GM19025 (cell line): ENCODE data around the gene MARCHF3.
"Not testable (repeated sequence)": the region's sequence is repeated elsewhere in the genome, so short reads cannot be mapped to it uniquely, and the experiment has no call there.

ENCODE experiments used
- ATAC-seq: cut with Tn5 transposase; IDR thresholded peaks from one replicate; pipeline ENCODE4 v1.9.1; 2021; ENCODE audit warnings: mild to moderate bottlenecking, low read depth, moderate library complexity; ENCODE audit not compliant: unreplicated experiment

MARCHF3 gene

DNA sequence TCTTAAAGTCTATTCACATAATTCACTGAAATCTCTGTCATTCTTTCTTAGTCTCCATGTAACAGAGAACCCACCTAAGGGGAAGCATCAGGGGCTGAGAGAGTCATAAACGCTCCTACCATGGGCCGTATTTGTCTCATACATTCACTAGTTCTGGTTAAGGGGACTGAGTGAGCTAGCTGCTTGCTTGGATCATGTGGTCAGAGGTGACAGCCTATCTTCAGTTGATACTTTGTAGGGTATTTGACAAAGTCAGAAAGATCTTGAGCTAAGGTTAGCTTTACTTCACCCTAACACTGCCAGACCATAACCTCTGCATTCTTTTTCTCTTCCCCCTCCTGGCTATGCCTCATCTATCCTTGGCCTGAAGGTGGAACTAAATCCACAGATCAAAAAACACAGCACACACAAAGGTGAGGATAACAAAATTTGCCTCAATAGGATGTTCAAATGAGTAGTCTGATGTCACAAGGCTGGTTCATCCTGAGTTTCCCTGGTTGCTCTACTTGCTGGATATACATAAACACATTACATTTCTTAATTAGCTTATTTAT lies 66.5 kb downstream of the MARCHF3 start:
- ATAC-seq: no peak

DNA sequence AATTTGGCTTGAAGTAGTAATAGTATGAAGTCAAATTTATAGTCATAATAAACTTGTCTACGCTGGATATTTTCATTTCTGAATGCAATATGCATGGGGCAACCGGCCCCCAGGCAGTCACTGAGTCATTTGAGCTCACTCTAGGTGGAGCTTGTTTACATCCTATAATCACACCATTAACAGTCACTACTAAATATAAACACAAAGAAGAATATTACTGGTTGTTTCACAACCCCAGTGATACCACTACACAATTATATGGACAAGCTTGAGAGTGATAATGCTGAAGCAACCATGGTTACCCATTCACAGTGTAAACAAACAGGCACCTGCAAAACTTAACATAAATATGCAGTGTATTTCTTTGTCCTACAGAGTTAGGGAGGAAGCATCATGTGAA lies 68.7 kb downstream of the MARCHF3 start:
- no peak for ATAC-seq

DNA sequence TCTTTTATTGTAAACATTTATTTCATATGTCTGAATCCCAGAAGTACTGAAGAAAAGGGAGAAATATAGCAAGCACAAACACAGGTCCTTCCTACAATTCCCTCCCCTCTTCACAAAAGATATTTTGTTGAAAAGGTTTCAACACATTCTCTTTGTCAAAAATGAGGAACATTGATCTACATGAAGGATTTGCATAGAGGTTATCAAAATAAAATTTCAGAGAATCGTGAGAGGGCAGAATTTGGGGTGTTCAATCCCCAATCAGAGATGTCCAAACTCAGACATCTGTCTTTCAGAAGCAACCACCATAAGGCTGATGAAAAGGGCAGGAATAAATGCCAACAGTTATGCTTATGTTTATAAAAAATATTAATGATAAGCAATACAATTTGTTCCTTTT lies 69.2 kb downstream of the MARCHF3 start:
- ATAC-seq: no peak

DNA sequence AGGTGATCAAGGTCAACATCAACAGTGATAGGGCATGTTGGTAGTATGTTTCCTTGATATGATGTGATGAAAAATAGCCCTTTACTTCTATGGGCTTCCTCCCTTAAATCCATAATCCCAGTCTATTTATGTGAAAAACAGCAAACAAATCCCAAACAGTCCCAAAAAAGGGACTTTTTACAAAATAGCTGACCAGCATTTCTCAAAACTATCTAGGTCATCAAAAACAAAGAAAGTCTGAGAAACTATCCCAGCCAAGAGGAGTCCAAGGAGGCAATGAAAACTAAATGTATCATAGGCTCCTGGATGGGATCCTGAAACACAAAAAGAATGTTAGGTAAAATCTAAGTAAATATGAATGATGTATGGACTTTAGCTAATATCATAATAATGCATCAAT lies 71.2 kb downstream of the MARCHF3 start:
- no peak for ATAC-seq

DNA sequence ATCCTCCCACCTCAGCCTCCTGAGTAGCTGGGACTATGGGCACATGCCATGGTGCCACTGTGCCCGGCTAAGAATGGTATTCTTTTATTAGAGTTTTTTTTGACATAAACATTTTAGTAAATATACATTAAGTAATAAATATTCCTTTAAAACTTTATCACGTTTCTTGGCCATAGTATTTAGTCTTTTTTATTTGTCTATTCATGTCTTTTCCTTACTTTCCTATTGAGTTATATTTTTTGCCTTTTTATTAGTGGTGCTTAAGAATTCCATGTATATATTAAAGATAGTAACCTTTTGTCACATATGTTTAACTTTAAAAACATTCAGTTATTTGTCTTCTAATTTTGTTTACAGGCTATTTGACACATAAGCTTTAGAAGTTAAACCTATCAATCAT lies 73.4 kb downstream of the MARCHF3 start:
- no peak for ATAC-seq

DNA sequence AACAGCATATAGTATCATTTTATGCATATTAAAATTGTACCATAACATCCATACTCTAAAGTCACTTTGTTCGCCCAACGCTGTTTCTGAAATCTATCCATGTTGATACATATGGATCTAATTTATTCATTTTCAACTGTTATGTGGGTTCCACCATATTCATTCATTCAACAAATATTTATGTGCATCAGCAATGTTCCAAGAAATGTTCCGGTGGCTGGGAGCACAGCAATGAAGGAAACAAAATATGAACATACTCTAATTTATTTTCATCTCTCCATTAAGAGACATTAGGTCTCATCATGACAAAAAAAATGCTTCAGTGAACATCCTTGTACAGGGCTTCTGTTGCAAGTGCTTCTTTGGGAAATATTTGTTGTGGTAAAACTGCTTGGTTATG lies 75.4 kb downstream of the MARCHF3 start:
- ATAC-seq: no peak

DNA sequence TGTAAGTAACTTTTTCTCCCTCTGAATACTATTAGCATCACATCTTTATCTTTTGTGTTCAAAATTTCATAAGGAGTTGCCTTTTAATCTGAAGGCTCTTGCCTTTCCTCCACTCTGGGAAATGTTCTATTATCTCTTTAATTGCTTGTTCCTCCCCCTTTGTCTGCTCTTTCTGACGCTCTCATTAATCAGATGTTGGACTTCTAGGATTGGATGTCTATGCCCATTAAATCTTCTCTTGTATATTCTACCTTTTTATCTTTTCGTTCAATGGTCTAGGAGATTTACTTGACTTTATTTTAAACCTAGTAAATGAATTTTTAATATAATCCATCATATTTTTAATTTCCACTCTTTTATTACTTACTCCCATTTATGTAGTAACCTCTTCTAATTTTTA lies 76.7 kb downstream of the MARCHF3 start:
- ATAC-seq: no peak

DNA sequence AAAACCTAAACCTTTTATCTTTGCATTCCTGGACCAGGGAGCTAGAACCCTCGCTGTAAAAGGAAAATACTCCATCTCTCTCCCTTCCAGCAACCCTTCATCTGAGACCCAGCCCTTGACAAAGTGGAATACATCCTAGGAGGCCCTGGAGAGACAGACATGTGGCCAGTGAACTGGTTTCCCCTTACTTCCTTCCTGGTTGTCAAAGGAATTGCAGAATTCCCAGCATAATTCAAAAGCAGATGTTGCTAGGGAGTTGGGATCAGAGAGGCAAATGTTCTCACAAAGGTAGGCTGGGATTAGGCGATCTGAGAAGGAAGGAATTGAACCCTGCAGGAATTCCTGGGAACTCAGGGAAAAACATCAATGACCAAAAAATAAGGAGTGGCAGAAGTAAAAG lies 80.9 kb downstream of the MARCHF3 start:
- ATAC-seq: no peak

DNA sequence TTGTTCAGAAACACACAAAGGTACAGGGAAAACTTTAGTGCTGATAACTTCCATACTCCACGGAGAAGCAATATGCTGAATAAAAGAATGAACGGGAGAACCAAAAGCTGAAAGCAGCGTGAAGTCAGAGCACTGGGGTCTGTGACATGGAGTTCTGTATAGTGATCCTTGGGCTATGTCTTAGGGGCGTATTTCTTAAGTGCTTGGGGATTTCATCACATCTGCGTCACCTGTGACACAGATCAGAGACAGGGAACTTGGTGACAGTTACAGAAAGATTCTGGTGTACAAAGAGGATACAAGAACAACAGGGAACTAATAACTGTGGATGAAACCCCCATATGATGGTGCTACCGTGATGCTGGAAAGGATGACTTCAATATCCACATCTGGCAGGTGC lies 81.9 kb downstream of the MARCHF3 start:
- ATAC-seq: no peak

DNA sequence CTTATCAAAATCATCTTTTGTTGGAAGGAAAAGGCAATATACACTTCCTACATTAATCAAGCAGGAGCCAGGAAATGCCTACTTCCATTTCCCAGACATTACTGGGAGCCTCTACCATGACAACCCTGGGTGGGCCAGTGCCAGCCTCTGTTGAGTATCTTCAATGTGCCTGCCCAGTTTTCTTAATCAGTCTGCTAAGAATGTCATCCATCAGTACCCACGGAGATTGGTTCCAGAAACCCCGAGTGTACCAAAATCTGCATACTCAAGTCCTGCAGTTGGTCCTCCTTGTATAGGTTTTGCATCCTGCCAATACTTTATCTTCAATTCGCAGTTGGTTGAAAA lies 82.4 kb downstream of the MARCHF3 start:
- ATAC-seq: no peak

DNA sequence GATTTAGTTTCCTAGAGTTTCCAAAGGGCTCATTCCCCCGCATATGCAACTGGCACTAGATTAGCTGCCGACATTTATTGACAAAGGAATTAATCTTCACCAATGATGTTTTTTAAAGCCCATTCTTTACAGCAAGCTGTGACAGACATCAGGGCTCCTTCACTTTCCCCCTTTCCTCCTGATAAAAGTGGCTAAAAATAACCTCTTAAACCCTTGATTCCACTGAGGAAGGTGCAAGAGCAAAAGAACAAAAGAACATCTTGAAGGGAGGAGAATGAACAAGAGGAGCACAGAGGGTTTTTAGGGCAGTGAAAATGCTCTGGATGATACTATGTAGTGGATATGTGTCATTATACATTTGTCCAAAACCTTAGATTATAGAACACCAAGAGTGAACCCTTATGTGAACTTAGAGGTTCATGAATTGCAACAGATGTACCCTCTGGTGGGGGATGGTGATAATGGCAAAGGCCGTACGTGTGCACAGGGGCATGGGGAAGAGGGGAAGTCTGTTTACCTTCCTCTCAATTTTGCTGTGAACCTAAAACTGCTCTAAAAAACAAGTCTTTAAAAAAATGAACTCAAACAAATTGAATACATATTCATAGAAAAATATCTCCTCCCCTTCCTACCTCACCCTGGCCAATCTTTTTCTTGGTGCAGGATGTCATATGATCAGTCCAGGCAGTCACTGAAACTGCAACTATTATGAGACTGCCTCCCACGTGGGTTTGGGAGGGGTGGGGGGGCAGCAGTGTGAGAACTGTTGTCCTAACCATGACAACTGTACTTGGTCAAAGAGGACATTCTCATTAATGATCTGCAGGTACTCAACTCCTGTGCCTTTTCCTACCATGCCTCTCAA lies 83.0 kb downstream of the MARCHF3 start:
- peak; percentile 80 for ATAC-seq

DNA sequence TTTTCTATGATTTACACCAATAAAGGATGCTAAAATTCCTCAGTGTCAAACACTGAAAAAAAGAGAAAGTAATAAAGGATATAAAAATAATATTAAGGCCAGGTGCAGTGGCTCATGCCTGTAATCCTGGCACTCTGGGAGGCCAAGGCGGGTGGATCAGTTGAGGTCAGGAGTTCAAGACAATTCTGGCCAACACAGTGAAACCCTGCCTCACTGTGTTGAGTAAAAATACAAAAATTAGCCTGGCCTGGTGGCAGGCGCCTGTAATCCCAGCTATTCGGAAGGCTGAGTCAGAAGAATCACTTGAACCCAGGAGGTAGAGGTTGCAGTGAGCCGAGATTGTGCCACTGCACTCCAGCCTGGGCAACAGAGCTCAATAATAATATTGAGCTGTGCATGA lies 87.5 kb downstream of the MARCHF3 start:
- not testable (repeated sequence) for ATAC-seq

DNA sequence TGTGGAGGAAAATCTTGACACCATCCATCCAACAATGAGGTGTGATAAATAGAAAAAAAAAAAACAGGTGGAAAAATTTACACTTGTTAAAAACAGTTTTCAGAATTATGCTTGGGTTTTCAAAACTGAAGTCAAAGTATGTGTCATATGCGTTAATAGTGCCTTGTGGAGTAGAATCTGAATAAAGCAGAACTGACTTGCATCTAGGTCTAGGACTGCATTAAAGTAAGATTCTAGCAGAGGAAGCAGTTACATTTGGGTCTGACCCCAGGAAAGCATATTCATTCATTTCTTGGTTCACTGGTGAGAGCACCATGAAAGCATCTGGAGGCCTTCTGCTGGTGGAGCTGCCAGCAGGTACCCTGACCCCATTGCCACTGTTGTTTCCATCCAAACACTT lies 89.0 kb downstream of the MARCHF3 start:
- ATAC-seq: no peak

DNA sequence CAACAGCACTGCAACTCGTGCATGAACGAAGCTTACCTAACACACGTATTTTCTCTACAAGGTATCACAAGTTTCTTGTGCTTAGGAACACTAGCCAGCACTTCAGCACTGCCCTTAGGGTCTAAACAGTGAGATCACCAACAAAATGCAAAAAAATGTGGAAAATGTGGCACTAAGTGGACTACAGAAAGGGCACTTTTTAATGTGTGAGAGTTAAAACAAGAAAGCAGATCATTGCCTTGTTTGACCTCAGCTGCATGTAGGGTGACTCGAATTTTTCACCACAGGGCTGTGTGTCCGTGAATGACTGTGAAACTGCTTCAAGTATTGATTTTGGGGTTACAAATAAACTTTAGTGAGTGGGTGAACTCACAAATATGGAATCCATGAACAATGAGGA lies 90.5 kb downstream of the MARCHF3 start:
- no peak for ATAC-seq

DNA sequence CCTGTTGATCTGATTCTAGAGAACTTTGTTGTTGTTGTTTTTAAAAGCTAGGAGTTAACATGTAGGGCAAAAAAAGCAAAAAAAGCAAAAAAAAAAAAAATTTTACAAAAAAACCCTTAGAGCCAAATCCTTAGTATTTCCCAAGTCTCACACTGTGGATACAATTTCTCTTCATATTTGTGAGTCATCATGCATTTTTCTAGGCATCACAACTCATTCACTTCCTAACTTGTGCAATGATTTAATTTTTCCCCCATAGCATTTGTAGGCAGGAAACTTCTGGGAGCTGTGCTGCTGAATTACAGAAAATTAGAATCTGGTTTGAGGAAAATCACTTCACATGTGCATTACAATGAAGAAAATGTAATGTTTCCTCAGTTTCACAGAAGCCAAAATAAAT lies 91.9 kb downstream of the MARCHF3 start:
- no peak for ATAC-seq

DNA sequence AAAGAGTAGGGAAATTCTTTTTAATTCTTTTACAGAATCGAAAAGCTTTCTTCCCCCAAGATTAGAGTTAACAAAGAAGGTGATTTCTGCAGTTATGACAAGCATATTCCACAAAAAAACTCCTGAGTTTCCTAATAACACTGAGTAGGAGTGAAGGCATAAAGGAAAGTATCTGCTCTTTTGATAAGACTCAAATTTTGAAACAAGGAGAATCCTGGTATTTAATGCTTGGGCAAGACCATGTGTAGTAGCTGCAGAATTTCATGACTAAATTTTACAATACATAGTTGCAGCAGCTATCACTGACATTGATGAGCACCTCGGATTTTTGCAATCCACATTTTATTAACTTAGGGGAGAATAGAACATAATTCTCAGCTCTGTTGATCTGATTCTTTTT lies 92.6 kb downstream of the MARCHF3 start:
- no peak for ATAC-seq

DNA sequence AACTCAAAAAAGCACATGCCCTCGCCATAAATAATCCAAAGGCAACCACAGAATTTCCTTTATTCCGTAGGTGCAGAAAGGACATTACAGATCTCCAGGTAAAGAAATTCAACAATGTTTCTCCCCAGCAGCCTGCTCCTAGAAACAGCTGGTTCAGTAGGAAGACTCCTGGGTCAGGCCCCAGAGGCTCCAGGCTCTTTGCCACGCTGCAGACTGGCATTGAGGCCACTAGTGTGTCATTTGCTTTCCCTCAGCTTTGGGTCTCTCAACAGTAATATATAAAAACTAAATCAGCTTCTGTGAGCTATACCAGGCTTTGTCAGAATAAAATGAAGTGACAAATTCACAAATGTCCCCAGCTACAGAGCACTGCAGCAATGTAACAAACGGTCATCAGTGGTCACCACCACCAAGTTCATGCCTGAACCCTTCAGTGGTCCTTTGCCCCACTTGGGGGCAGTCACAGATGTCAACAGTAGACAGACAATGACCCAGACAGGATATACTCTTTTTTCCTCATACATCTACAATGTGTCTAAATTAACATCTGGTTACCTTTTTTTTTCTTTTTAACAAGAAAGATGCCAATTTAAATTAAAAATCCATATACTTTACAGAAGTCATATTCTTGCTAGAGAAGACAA lies 93.5 kb downstream of the MARCHF3 start:
- no peak for ATAC-seq

DNA sequence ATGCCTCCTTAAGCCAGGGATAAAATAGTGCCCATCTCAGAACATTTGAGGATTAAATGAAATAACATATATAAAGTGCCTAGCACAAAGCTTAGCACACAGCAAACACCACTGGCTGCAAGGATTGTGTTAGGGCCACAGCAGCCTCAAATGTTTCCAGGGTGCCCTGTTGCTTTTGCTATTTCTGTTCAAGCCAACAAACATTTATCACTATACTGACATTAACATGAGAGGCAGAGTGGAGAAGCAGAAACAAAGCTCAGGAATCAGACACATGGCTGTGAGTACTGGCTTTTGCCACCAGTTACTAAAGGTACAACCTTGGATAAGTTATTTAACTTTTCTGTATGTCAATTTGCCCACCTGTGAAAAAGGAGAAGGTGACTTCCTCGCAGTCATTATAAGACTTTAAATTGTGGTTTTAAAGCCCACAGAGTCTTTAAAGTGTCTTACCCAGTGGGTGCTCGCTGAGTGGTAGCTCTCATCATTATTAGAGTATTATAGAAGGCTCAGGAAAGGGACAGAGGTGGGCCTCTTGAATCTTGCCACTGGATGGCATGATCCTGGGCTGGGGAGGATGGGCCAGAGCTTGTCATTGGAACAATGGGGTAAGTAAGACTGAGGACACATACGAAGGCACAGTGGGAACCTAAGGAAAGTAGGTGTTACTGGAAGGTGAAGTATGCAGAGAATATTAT lies 98.2 kb downstream of the MARCHF3 start:
- no peak for ATAC-seq

DNA sequence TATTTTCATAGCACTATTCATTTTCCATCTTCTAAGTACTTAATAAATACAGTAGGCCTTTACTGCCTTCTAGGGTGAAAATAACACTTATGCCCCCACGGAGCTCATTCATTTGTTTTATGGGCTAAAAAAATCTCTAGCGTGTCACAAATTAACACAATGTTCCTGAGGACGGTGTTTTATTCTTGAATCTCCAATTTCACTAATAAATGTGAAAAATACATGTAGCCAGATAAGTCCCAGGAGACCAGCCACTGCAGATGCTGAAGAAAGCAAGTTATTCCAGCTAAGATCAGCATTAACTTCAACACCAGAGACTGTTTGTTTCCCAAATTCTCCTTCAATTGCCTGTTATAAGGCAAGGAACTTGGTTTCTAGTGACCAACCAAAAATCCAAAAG lies 102.3 kb downstream of the MARCHF3 start:
- ATAC-seq: no peak

DNA sequence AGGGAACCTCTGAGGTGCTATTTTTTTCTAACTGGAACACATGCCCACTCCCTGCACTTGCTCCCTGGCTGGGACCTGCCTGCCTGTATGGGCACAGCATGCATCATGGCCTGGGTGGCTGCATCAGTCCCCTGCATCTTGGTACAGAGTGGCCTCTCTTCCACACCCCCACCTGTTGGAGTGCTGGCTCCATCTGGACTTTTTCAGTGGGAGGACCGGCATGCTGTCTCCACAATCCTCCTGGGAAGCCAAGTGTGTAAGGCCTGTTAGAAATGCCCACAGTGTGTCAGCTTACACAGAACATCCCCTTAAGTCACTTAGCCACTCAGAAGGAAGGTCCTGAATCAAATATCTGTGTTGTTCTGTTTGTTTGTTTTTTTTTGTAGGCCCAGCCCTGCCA lies 102.9 kb downstream of the MARCHF3 start:
- no peak for ATAC-seq

DNA sequence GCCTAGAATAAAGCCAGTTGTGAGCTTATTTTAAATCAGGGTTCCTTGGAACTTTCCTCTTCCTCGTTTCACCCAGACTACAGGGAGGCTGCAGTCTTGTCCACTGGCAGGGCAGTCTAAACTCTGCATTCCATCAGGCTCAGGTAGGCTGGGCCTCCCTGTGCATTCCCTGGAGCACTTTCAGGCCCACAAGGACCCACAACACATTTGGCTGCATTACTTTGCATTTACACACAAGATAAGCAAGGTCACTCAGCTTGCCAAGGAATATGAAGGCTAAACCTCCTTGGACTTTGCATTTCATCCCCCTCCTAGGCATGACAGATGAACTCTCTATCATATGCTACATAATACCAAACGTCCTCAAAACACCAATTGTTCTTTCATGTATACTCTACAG lies 104.2 kb downstream of the MARCHF3 start:
- ATAC-seq: no peak
